ENCODE results near the gene CTSC.
"Not testable (repeated sequence)": the region's sequence is repeated elsewhere in the genome, so short reads cannot be mapped to it uniquely, and the experiment has no call there.

The CTSC gene

DNA sequence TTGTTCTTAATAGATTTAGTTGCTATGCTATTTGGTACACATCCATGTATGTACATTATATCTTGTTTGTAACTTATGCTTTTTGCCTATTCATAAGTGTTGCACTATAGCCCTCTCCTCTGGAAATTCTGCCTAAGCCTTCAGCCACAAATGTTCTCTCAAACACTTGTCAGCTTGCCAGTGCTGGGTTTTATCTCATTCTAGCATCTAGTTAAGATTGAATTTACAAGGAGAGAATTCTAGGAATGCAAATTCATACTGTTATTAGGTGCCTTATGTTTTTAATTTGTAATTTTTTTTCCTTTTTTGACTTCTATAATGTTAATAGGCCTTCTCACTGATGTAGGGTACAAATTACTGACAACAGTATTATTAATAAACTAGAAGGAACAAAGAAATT lies 14.6 kb upstream of the CTSC start:
- DNase-seq (ENCODE audit: low spot score) = peak; percentile 17

GRCh38 chr11:88348870-88349269 lies 11.3 kb upstream of the CTSC start:
- DNase-seq (ENCODE audit: low spot score) = no peak

DNA sequence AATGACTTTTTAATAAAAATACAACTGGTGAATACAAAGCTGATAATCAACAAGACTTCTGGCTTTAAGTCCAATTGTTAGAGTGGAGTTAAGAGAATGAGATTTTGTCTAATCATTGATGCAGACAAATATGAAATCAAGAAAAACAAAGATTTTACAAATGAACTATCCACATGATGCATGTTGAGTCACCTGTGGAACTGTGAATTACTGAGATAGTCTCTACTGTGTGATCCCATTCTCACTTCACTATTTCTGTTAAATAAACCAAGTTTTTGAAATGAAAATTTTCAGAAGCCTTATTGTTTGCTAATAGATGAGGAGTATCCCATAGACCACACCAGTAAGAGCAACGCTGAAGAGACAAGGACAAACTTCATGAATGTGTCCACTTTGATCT lies 8.4 kb upstream of the CTSC start:
- DNase-seq (ENCODE audit: low spot score) = no peak

GRCh38 chr11:88345408-88345807 lies 7.9 kb upstream of the CTSC start:
- peak; percentile 50 for DNase-seq (ENCODE audit: low spot score)

DNA sequence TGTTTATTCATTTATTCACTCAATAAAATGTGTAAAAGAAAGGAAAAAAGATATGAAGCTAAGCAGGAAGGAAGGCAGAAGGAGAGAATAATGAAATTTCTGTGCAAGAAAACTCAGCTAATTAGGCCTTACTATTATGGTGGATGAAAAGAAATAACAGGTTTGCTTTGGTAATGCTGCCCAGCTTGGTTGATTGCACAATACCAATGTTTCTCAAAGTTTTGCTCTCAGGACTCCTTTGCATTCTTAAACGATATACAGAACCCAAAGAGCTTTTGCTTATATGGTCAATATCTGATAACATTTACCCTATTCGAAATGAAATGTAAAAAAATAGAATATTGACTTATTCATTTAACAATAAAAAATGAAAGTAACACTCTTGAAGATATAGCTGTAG lies 7.3 kb upstream of the CTSC start:
- no peak for DNase-seq (ENCODE audit: low spot score)

DNA sequence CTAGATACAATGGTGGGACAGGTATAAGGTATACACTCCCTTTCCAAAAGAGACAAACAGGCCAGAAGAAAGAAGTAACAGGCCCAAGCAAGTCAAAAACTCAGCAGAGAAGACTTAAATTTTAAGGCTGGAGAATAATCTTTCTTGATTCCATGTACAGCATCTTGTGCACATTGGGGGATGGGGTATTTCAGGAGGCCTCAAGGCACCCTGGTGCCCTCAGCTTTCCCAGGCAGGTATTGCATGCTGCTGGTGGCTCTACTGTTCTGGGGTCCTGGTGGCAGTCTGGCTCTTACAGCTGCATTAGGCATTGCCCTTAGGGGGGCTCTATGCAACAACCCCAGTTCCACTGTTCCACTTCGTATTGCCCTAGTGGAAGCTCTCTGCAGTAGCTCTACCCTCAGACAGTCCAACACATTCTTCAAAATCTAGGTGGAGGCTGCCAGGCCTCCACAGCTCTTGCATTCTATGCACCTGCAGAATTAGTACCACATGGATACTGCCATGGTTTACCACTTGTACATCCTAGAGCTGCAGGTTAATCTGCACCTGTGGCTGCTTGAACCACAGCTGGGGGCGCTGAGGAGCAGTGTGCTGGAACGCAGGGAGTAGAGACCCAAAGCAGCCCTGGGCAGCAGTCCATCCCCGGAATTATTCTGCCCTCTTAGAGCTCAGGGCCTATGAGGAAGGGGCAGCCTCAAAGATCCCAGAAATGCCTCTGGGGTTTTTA lies 4.2 kb upstream of the CTSC start:
- DNase-seq (ENCODE audit: low spot score) = no peak

- no peak for DNase-seq (ENCODE audit: low spot score)
These were observed 2.9 kb upstream of the CTSC start for GRCh38 chr11:88340366-88340935.

DNA sequence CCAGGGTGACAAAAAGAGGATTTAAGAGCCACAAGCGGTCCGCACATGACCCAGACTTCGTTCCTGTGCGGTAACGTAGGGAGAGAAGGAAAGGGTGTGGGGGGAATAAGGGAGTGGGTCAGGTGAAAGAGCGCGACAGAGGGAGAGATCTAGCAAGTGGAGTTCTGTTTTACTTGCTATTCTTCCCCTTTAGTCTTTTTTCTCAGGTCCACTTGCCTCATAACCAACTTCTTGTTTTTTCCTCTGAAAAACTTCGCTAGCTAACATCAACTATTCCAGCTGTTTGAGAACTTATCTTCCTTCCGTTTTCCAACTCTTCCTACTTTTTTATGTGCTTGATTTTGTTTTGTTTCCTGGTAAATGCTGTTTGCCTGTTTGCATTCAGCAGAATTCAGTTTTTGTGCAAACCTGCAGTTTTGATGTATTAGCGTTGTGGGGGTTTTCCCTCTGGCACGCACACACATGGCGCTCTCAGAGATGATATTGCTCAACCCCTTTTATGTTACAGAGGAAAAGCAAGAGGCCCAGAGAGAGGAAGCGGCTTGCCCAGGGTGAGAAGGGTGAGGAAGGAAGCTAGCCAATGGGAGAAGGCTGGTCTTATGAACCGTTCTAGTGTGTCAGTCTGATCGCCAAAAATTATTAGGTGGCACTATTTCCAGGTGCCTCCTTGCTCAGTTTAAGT lies 592 bp upstream of the CTSC start:
- peak; percentile 57 for DNase-seq (ENCODE audit: low spot score)

- no peak for DNase-seq (ENCODE audit: low spot score)
These were observed 2.3 kb downstream of the CTSC start for GRCh38 chr11:88335284-88335683.

- no peak for DNase-seq (ENCODE audit: low spot score)
These were observed 3.7 kb downstream of the CTSC start for GRCh38 chr11:88333862-88334261.

DNA sequence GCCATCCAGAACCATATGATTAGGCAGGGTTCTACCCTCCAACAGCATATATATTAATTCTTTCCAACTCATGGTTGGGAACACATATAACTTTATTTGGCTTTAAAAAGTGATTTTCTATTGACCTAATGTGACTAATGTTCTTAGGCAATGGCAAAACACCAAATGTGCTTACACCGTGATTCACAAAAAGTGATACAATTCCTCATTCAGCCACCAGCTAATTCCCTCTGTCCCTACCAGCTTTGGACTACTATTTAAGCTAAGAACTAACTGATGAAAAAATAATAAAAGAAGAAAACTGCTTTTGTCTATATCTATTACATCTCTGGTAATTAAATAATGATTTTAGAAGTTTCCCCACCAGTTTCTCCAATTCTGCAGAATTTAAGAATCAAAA lies 4.7 kb downstream of the CTSC start:
- peak; percentile 14 for DNase-seq (ENCODE audit: low spot score)

- DNase-seq (ENCODE audit: low spot score) = no peak
These were observed 6.6 kb downstream of the CTSC start for GRCh38 chr11:88330826-88331428.

GRCh38 chr11:88329563-88330250 lies 7.8 kb downstream of the CTSC start:
- no peak for DNase-seq (ENCODE audit: low spot score)

- DNase-seq (ENCODE audit: low spot score) = no peak
These were observed 9.9 kb downstream of the CTSC start for GRCh38 chr11:88327462-88328143.

DNA sequence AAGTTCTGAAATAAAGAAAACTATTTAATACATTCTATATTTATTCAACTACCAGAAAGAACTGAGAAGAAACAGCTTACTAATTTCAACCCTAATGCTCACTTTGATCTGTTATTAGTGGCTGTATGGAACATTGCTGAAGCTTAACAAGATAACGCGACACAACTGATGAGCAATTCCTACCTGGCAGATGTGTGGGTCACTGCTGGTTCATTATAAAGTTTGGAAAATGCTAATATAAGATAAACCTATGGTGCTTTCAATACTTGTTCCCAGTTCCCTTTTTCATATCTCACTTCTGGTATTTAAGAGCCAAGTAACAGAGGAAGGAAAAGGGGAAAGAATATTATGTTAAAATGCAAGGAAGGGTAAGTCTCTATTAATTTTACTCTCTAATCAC lies 10.5 kb downstream of the CTSC start:
- no peak for DNase-seq (ENCODE audit: low spot score)

GRCh38 chr11:88326099-88326498 lies 11.4 kb downstream of the CTSC start:
- DNase-seq (ENCODE audit: low spot score) = no peak

DNA sequence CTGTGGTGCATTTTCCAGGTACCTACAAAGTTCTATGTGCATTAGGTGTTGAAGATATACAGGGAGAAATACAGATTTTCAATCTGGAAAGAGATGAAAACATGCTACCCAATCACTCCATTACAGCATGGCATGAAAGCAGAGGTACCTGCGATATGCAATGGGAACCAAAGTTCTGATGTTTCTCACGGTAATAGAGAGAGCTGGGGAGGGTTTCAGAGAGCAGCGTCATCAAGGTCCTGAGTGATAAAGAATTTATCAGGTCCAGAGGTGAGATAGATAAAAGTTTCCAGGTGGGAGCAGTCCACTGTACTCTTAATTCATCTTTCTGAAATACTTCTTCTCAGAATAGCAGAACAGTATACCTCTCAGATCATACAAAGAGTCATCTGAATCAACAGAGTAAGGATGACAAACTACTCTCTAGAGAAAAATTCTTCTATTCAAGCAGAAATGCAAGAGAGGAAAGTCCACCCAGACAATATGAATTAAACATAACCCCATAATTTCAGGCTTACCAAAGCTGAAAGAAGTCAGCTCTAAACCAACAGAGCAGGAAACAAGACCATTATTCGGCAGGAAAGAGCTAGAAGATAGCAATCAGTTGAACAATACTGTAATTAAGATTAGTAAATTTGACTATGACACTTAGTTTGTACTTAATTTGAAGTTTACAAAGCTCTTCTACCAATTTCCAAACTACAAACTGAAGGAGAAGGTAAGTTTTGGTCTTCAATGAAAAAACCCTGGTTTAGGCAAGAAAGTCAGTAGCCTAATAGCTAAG lies 12.8 kb downstream of the CTSC start:
- DNase-seq (ENCODE audit: low spot score) = no peak

GRCh38 chr11:88322881-88323280 lies 14.7 kb downstream of the CTSC start:
- DNase-seq (ENCODE audit: low spot score) = not testable (repeated sequence)

- DNase-seq (ENCODE audit: low spot score) = not testable (repeated sequence)
These were observed 16.1 kb downstream of the CTSC start for GRCh38 chr11:88321412-88321811.

DNA sequence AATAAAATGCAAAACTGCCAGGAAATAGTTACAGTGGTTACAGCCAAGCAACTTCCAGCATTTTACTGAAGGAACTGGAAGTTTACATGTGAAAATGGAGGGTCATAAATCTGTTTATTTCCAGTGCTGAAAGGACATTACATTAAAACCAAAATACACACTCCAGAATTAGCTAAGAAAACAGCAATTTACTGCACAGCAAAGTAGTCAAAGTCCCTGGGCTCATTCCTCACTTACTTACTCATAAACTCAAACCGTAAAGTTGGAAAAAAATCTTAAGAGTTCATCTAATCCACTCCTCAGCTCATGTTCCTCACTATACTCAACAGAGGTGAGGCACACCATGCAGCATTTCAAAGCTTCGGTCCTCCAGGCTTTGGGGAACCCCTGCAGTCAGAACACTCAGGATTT lies 17.4 kb downstream of the CTSC start:
- peak; percentile 62 for DNase-seq (ENCODE audit: low spot score)

- no peak for DNase-seq (ENCODE audit: low spot score)
These were observed 19.5 kb downstream of the CTSC start for GRCh38 chr11:88318017-88318416.

All from AG20443 (cell line).